Measurements from ENCODE around the gene STXBP1. TPM values are rescaled to one million over a fixed set of nuclear protein-coding genes. Genes with fewer than 3 reads are reported as not detected.

Gene STXBP1
- total and polyA plus RNA-seq, 2 experiments from 2014 or later = 48.6 to 50.4 TPM

DNA sequence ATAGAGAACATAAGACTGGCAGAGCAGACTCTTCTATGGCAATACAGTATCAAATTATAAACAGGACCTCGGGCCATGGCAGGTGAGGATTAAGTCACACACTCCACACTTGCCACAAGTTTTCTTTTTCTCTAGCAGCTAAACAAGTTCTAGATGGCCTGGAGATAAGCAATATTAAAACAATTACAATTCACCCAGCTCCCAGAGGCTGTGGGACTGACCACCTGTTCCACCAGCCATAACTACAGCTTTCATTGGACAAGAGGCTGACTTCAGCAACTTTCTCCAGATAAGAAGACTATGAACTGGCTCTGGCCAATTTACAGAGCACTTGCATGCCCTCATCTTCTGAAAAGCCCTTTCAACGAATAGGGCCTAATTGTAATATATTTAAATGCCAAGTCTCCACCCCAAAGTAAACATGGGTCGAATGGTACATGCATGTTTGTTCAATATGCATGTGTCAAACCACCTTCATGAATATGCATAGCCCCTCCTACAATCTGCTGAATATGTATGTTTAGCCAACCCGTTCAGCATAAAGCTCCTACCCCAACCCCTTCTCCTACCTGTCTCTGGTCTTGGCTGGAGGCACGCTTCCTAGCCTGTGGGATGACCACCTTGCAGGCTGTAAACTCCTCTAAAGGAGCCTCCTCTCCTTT is 88.6 kb downstream of the STXBP1 start (continued):
- TF ChIP-seq ZNF462 (CRISPR knock-in tag; IDR thresholded peaks at IDR 0.05) = no peak
- TF ChIP-seq NANOG (IDR thresholded peaks at IDR 0.05; ENCODE audit: borderline replicate concordance) = no peak
- TF ChIP-seq, protein P1, sequence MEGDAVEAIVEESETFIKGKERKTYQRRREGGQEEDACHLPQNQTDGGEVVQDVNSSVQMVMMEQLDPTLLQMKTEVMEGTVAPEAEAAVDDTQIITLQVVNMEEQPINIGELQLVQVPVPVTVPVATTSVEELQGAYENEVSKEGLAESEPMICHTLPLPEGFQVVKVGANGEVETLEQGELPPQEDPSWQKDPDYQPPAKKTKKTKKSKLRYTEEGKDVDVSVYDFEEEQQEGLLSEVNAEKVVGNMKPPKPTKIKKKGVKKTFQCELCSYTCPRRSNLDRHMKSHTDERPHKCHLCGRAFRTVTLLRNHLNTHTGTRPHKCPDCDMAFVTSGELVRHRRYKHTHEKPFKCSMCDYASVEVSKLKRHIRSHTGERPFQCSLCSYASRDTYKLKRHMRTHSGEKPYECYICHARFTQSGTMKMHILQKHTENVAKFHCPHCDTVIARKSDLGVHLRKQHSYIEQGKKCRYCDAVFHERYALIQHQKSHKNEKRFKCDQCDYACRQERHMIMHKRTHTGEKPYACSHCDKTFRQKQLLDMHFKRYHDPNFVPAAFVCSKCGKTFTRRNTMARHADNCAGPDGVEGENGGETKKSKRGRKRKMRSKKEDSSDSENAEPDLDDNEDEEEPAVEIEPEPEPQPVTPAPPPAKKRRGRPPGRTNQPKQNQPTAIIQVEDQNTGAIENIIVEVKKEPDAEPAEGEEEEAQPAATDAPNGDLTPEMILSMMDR (conservative IDR thresholded peaks at IDR 0.05; ENCODE audit: low read depth in 2 of 2) = no peak

- Histone ChIP-seq H3K27me3 (ENCODE audit: insufficient read depth) (no peaks in the 10 kb centered on the region), H3K4me1 (ENCODE audit: insufficient read depth) (peaks cover 5% of the 10 kb centered on the region; the same call in 1 of the 2 replicates), H3F3A (replicated peaks; ENCODE audit: low read depth) (no peaks in the 10 kb centered on the region; the same call in 1 of the 2 replicates), H3K27ac (ENCODE audit: low read depth) (no peak overlapping the region), H3K9me2 (ENCODE audit: insufficient read depth) (no peaks in the 10 kb centered on the region), H4K20me1 (replicated peaks; ENCODE audit: insufficient read depth) (no peaks in the 10 kb centered on the region), H3K4me2 (no peak overlapping the region), H3K79me2 (replicated peaks; ENCODE audit: insufficient read depth) (no peaks in the 10 kb centered on the region), H3K36me3 (ENCODE audit: insufficient read depth) (no peaks in the 10 kb centered on the region), H2AFZ (no peak overlapping the region), H3K4me3 (no peak overlapping the region)
- Mint-ChIP-seq H3K4me1 (peaks cover 14% of the 10 kb centered on the region), H3K27me3 (ENCODE audit: insufficient read depth, low read depth, poor library complexity) (peaks cover 6% of the 10 kb centered on the region), H3K4me3 (no peak overlapping the region), H3K27ac (no peak overlapping the region), H3K36me3 (ENCODE audit: low read depth) (no peaks in the 10 kb centered on the region; the same call in 2 of the 3 replicates), H3K9me3 (peaks cover under 1% of the 10 kb centered on the region; the same call in 2 of the 3 replicates)
- no peak for TF ChIP-seq REST (IDR thresholded peaks at IDR 0.05; ENCODE audit: unreplicated experiment)
- DNase-seq (ENCODE audit: low spot score) (no peak), ATAC-seq (no peak)
These were observed 91.3 kb downstream of the STXBP1 start for GRCh38 chr9:127703289-127703946.

Measured in GM23338 (cell line).